ENCODE data around the gene POLA1.

The POLA1 gene, protein sequence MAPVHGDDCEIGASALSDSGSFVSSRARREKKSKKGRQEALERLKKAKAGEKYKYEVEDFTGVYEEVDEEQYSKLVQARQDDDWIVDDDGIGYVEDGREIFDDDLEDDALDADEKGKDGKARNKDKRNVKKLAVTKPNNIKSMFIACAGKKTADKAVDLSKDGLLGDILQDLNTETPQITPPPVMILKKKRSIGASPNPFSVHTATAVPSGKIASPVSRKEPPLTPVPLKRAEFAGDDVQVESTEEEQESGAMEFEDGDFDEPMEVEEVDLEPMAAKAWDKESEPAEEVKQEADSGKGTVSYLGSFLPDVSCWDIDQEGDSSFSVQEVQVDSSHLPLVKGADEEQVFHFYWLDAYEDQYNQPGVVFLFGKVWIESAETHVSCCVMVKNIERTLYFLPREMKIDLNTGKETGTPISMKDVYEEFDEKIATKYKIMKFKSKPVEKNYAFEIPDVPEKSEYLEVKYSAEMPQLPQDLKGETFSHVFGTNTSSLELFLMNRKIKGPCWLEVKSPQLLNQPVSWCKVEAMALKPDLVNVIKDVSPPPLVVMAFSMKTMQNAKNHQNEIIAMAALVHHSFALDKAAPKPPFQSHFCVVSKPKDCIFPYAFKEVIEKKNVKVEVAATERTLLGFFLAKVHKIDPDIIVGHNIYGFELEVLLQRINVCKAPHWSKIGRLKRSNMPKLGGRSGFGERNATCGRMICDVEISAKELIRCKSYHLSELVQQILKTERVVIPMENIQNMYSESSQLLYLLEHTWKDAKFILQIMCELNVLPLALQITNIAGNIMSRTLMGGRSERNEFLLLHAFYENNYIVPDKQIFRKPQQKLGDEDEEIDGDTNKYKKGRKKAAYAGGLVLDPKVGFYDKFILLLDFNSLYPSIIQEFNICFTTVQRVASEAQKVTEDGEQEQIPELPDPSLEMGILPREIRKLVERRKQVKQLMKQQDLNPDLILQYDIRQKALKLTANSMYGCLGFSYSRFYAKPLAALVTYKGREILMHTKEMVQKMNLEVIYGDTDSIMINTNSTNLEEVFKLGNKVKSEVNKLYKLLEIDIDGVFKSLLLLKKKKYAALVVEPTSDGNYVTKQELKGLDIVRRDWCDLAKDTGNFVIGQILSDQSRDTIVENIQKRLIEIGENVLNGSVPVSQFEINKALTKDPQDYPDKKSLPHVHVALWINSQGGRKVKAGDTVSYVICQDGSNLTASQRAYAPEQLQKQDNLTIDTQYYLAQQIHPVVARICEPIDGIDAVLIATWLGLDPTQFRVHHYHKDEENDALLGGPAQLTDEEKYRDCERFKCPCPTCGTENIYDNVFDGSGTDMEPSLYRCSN (N-terminal part only)
- long read RNA-seq, full-length matches to known transcripts: 2 of 63 reads
- long read RNA-seq, partial matches to known transcripts: 52 of 63 reads
- long read RNA-seq, other reads (novel, unspliced or antisense): 9 of 63 reads

DNA sequence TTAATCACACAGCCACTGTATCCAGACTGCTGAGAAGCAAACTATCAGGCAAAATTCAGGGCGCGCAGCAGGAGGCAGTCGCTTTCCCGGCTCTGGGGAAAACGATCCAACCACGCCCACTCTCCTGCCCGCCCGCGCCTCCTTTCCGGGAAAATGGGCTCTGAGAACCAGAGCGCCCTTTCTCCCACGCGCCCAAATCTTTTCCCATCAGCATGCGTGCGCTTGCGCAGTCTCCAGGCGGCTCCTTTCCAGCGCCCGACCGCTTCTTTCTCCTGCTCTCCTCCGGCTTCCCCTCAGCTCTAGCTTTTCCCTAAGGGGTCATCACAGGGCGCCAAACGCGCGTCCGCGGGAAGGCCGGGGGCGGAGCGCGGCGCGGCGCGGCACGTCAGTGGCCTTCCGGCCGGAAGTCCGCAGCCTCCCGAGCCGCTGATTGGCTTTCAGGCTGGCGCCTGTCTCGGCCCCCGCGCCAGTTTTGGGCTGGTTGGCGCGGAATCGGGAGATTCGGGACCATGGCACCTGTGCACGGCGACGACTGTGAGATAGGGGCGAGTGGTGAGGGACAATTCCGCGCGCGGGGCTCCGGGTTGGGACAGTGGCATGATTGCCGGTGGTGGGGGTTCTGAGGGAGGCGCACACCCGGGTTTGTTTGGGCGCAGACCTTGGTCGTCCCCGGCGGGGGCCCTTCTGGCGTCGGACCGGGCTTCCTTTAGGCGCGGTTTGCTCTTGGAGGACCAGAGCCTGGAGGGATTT lies at the start of gene POLA1:
Gene POLA1 (plus strand): TSS at position 466 of the 750 bp plus-strand sequence. CDS start 44 bp downstream, at position 510.
- TF ChIP-seq, protein P1, sequence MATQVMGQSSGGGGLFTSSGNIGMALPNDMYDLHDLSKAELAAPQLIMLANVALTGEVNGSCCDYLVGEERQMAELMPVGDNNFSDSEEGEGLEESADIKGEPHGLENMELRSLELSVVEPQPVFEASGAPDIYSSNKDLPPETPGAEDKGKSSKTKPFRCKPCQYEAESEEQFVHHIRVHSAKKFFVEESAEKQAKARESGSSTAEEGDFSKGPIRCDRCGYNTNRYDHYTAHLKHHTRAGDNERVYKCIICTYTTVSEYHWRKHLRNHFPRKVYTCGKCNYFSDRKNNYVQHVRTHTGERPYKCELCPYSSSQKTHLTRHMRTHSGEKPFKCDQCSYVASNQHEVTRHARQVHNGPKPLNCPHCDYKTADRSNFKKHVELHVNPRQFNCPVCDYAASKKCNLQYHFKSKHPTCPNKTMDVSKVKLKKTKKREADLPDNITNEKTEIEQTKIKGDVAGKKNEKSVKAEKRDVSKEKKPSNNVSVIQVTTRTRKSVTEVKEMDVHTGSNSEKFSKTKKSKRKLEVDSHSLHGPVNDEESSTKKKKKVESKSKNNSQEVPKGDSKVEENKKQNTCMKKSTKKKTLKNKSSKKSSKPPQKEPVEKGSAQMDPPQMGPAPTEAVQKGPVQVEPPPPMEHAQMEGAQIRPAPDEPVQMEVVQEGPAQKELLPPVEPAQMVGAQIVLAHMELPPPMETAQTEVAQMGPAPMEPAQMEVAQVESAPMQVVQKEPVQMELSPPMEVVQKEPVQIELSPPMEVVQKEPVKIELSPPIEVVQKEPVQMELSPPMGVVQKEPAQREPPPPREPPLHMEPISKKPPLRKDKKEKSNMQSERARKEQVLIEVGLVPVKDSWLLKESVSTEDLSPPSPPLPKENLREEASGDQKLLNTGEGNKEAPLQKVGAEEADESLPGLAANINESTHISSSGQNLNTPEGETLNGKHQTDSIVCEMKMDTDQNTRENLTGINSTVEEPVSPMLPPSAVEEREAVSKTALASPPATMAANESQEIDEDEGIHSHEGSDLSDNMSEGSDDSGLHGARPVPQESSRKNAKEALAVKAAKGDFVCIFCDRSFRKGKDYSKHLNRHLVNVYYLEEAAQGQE (IDR thresholded peaks at IDR 0.05; ENCODE audit: insufficient replicate concordance, low read depth): peak; percentile 25
- no peak for TF ChIP-seq CTCF (IDR thresholded peaks at IDR 0.05; ENCODE audit: insufficient read depth, low read length)
- TF ChIP-seq POLR2AphosphoS5 (IDR thresholded peaks at IDR 0.05; ENCODE audit: low read depth): peak; percentile 52; the same call in 1 of the 2 replicates
- TF ChIP-seq SPI1 (IDR thresholded peaks at IDR 0.05; ENCODE audit: borderline replicate concordance, low read depth): no peak
- peak; percentile 46; the same call in 1 of the 2 replicates for TF ChIP-seq GABPA (IDR thresholded peaks at IDR 0.05; ENCODE audit: low read depth)
- Histone ChIP-seq H3K27me3 (ENCODE audit: insufficient read depth, poor library complexity, severe bottlenecking) (no peaks in the 10 kb centered on the region), H3K4me3 (replicated peaks; ENCODE audit: insufficient read depth, low read length) (peak within 1 kb of the TSS; percentile 56), H3K27ac (replicated peaks) (peak within 1 kb of the TSS; percentile 89)
- peak; percentile 84 to 93 for DNase-seq (ENCODE audit: low read depth in 1 of 2, low spot score in 1 of 2)

DNA sequence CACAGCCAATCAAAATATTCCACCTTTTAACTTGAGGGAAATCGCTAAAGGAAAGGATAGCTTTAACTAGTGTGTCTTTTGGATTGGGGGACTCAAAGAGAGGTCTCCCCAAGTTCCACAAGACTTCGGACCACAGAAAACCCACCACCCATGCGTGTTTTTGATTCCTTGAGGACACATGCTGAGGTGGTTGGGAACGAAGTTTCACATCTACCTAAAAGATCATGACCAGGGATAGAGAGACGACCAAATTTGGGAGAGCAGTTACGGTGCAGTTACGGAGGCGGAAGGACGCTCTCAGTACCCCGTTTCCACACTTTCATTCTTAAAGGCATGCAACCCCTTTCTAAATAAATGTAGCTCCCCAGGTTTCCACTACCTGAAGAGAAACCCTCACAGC lies 47.7 kb upstream of the POLA1 start:
- Histone ChIP-seq H3K27me3 (ENCODE audit: insufficient read depth, poor library complexity, severe bottlenecking) (peaks cover 9% of the 10 kb centered on the region), H3K4me3 (replicated peaks; ENCODE audit: insufficient read depth, low read length) (no peak overlapping the region), H3K27ac (replicated peaks) (no peak overlapping the region)
- TF ChIP-seq, protein P1 (IDR thresholded peaks at IDR 0.05; ENCODE audit: insufficient replicate concordance, low read depth): no peak
- TF ChIP-seq POLR2AphosphoS5 (IDR thresholded peaks at IDR 0.05; ENCODE audit: low read depth) (no peak), GABPA (IDR thresholded peaks at IDR 0.05; ENCODE audit: low read depth) (no peak), SPI1 (IDR thresholded peaks at IDR 0.05; ENCODE audit: borderline replicate concordance, low read depth) (no peak), CTCF (IDR thresholded peaks at IDR 0.05; ENCODE audit: insufficient read depth, low read length) (no peak)
- DNase-seq (ENCODE audit: low read depth in 1 of 2, low spot score in 1 of 2): no peak

All from HL-60 (cell line).